GM12865 (cell line): ENCODE results near the gene ZNF32.

Experiments
- DNase-seq: peaks from one replicate; pipeline ENCODE4 v3.0.0; 2010; ENCODE audit warnings: low read depth
- H3K4me3 ChIP-seq: 2 replicates; pipeline ENCODE4 v1.5.1; 2011; ENCODE audit warnings: mild to moderate bottlenecking, low read depth, low read length, control low read depth
- CTCF ChIP-seq: IDR thresholded peaks from 2 replicates; pipeline ENCODE4 v1.5.1; 2011; ENCODE audit warnings: low read length, control low read depth, low read depth, inconsistent platforms; ENCODE audit not compliant: insufficient read depth; ENCODE audit errors: missing control alignments

The ZNF32 gene

GRCh38 chr10:43674553-43675210 is 26.0 kb upstream of the ZNF32 start:
- no peak for DNase-seq
- no peak overlapping the region for H3K4me3 ChIP-seq
- TF ChIP-seq CTCF: no peak

- H3K4me3 ChIP-seq: no peak overlapping the region
- DNase-seq: no peak
- no peak for TF ChIP-seq CTCF
Measured at GRCh38 chr10:43673471-43673870, 24.8 kb upstream of the ZNF32 start.

GRCh38 chr10:43671659-43672531 is 23.2 kb upstream of the ZNF32 start:
- peak; percentile 72 for DNase-seq
- H3K4me3 ChIP-seq: no peak overlapping the region
- TF ChIP-seq CTCF: peak; percentile 58

- no peak for TF ChIP-seq CTCF
- no peak for DNase-seq
- H3K4me3 ChIP-seq: no peak overlapping the region
Measured at GRCh38 chr10:43669386-43669785, 20.7 kb upstream of the ZNF32 start.

GRCh38 chr10:43667761-43668386 is 19.2 kb upstream of the ZNF32 start:
- no peak overlapping the region for H3K4me3 ChIP-seq
- no peak for DNase-seq
- TF ChIP-seq CTCF: no peak

GRCh38 chr10:43667317-43667731 is 18.6 kb upstream of the ZNF32 start:
- peak; percentile 13 for DNase-seq
- peak; percentile 8 for TF ChIP-seq CTCF
- no peak overlapping the region for H3K4me3 ChIP-seq
